Ishikawa (cell line): ENCODE measurements around the gene FASLG.

ENCODE experiments used
- CREB1 ChIP-seq: IDR thresholded peaks from 2 replicates; pipeline ENCODE4 v1.6.1; 2012; ENCODE audit warnings: low read depth
- EP300 ChIP-seq: IDR thresholded peaks from 2 replicates; pipeline ENCODE4 v1.6.1; 2012; ENCODE audit warnings: borderline replicate concordance
- FOXM1 ChIP-seq: IDR thresholded peaks from 2 replicates; pipeline ENCODE4 v1.6.1; 2012; ENCODE audit warnings: low read depth, borderline replicate concordance
- NFIC ChIP-seq: IDR thresholded peaks from 2 replicates; pipeline ENCODE4 v1.6.1; 2012
- RAD21 ChIP-seq: IDR thresholded peaks from 2 replicates; pipeline ENCODE4 v1.6.1; 2012; ENCODE audit warnings: low read depth
- TAF1 ChIP-seq: IDR thresholded peaks from 2 replicates; pipeline ENCODE4 v1.6.1; 2012; ENCODE audit warnings: low read depth, mild to moderate bottlenecking
- TCF12 ChIP-seq: IDR thresholded peaks from 2 replicates; pipeline ENCODE4 v1.6.1; 2012; ENCODE audit warnings: low read depth
- TEAD4 ChIP-seq: IDR thresholded peaks from 2 replicates; pipeline ENCODE4 v1.6.1; 2012
- YY1 ChIP-seq: IDR thresholded peaks from 2 replicates; pipeline ENCODE4 v1.6.1; 2012; ENCODE audit warnings: low read depth
- TF ChIP-seq, protein P1 (sequence below): IDR thresholded peaks from 2 replicates; pipeline ENCODE4 v1.6.1; 2012
- TF ChIP-seq, protein P2 (sequence below): IDR thresholded peaks from 2 replicates; pipeline ENCODE4 v1.6.1; 2012; ENCODE audit warnings: low read depth, mild to moderate bottlenecking
- TF ChIP-seq, protein P3 (sequence below): IDR thresholded peaks from 2 replicates; pipeline ENCODE4 v1.6.1; 2012

The FASLG gene

DNA sequence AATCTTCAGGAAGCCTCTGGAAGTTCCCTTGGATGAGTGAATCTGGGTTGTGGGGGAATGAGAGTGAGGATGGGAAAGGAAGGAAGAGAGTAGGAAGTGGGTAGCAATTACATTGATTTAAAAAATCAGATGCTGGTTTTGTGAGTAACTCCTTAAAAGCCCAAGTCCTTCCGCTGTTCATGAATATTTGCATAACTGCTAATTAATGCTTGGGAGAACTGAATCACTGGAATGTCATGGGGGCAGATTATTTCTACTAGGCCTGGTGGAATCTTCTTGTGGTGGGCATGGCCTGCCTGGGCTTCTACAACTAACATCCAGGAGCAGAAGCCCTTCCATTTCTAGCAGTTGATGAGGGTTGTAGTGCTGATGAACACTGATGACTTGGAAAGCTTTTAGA lies 52.7 kb downstream of the FASLG start:
- no peak for TF ChIP-seq RAD21
- no peak for TF ChIP-seq NFIC
- TF ChIP-seq EP300: no peak
- TF ChIP-seq, protein P1, sequence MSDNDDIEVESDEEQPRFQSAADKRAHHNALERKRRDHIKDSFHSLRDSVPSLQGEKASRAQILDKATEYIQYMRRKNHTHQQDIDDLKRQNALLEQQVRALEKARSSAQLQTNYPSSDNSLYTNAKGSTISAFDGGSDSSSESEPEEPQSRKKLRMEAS: no peak
- TF ChIP-seq, protein P2, sequence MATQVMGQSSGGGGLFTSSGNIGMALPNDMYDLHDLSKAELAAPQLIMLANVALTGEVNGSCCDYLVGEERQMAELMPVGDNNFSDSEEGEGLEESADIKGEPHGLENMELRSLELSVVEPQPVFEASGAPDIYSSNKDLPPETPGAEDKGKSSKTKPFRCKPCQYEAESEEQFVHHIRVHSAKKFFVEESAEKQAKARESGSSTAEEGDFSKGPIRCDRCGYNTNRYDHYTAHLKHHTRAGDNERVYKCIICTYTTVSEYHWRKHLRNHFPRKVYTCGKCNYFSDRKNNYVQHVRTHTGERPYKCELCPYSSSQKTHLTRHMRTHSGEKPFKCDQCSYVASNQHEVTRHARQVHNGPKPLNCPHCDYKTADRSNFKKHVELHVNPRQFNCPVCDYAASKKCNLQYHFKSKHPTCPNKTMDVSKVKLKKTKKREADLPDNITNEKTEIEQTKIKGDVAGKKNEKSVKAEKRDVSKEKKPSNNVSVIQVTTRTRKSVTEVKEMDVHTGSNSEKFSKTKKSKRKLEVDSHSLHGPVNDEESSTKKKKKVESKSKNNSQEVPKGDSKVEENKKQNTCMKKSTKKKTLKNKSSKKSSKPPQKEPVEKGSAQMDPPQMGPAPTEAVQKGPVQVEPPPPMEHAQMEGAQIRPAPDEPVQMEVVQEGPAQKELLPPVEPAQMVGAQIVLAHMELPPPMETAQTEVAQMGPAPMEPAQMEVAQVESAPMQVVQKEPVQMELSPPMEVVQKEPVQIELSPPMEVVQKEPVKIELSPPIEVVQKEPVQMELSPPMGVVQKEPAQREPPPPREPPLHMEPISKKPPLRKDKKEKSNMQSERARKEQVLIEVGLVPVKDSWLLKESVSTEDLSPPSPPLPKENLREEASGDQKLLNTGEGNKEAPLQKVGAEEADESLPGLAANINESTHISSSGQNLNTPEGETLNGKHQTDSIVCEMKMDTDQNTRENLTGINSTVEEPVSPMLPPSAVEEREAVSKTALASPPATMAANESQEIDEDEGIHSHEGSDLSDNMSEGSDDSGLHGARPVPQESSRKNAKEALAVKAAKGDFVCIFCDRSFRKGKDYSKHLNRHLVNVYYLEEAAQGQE: no peak
- no peak for TF ChIP-seq FOXM1
- TF ChIP-seq YY1: no peak
- TF ChIP-seq TEAD4: no peak
- no peak for TF ChIP-seq CREB1
- no peak for TF ChIP-seq TAF1

DNA sequence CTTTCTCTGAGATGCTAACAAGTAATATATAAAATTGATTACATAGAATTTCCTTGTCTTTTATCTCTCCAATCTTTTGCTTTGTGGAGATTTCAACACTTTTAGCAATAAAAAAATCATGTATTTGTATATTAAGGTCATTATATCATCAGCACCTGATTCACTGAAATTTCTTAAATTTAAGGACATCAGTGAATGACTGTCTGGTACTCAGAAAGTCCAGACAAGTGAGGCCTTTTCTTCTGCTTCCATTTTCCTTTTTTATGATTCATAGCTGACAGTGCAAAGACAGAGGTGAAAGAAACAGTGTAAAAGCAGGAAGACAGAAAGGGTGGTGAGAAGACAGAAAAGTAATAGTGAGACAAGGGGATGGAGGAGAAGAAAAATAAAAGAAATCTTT lies 54.6 kb downstream of the FASLG start:
- TF ChIP-seq TEAD4: no peak
- no peak for TF ChIP-seq FOXM1
- TF ChIP-seq, protein P1: no peak
- no peak for TF ChIP-seq YY1
- no peak for TF ChIP-seq CREB1
- TF ChIP-seq TCF12: no peak
- TF ChIP-seq, protein P2: no peak
- no peak for TF ChIP-seq NFIC
- TF ChIP-seq, protein P3, sequence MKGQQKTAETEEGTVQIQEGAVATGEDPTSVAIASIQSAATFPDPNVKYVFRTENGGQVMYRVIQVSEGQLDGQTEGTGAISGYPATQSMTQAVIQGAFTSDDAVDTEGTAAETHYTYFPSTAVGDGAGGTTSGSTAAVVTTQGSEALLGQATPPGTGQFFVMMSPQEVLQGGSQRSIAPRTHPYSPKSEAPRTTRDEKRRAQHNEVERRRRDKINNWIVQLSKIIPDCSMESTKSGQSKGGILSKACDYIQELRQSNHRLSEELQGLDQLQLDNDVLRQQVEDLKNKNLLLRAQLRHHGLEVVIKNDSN: no peak
